ENCODE data around the gene USP51.
A peak's percentile ranks its signal among the peaks of the same experiment; 100 is the strongest.
"Not testable (repeated sequence)": the region's sequence is repeated elsewhere in the genome, so short reads cannot be mapped to it uniquely, and the experiment has no call there.

The USP51 gene

GRCh38 chrX:55464050-55464449, 25.6 kb downstream of the USP51 start:
- not testable (repeated sequence) for DNase-seq

GRCh38 chrX:55459926-55460325, 29.7 kb downstream of the USP51 start:
- DNase-seq, result not testable (repeated sequence)

- DNase-seq, result not testable (repeated sequence)
Measured at GRCh38 chrX:55459426-55459825, 30.2 kb downstream of the USP51 start.

- DNase-seq, result not testable (repeated sequence)
Measured at GRCh38 chrX:55455708-55456107, 33.9 kb downstream of the USP51 start.

- no peak for DNase-seq
Measured at GRCh38 chrX:55452833-55453124, 36.9 kb downstream of the USP51 start.

- DNase-seq, result peak; percentile 26 to 73
Measured at GRCh38 chrX:55451990-55452832, 37.4 kb downstream of the USP51 start, which contains the start of gene MAGEH1. TSS of gene MAGEH1 (plus strand) at chrX:55452127. CDS start at chrX:55452375, 248 bp downstream.

GRCh38 chrX:55451626-55451989, 38.0 kb downstream of the USP51 start:
- no peak for DNase-seq

- no peak for DNase-seq
Measured at GRCh38 chrX:55451141-55451540, 38.5 kb downstream of the USP51 start.

GRCh38 chrX:55450259-55450658, 39.4 kb downstream of the USP51 start:
- DNase-seq, result no peak

GRCh38 chrX:55443468-55443867, 46.2 kb downstream of the USP51 start:
- not testable (repeated sequence) for DNase-seq

Measured in cerebellar nuclear complex (tissue), 1 donor.